Keratinocyte (primary cell): Measurements from ENCODE around the gene C1QTNF9B. TPM values are rescaled to one million over a fixed set of nuclear protein-coding genes. Genes with fewer than 3 reads are reported as not detected.
"Not testable (repeated sequence)": the region's sequence is repeated elsewhere in the genome, so short reads cannot be mapped to it uniquely, and the experiment has no call there.

Experiments used
- DNase-seq: peaks from one replicate; pipeline ENCODE4 v3.0.0-alpha.2; 2011; ENCODE audit warnings: low read depth, missing footprints, low spot score
- FAIRE-seq: peaks from 2 replicates; lab custom pipeline; 2011; peaks lifted over from hg19 to GRCh38; lab: Jason Lieb, UNC
- H2AFZ ChIP-seq: 2 replicates; pipeline ENCODE4 v1.6.0; 2012; ENCODE audit warnings: low read length, control low read depth, inconsistent platforms; ENCODE audit not compliant: control insufficient read depth
- H3K27ac ChIP-seq: 2 replicates; pipeline ENCODE4 v1.5.1; 2011; ENCODE audit warnings: low read length; ENCODE audit not compliant: control insufficient read depth, insufficient read depth
- H3K27me3 ChIP-seq: 3 replicates; pipeline ENCODE4 v1.6.0; 2011; ENCODE audit warnings: low read length; ENCODE audit not compliant: control insufficient read depth, insufficient read depth; ENCODE audit errors: extremely low read depth
- H3K36me3 ChIP-seq, 2 experiments: 2 replicates in 1 of 2; 3 replicates in 1 of 2; pipeline ENCODE4 v1.5.1; 2011; ENCODE audit warnings: low read length in 2 of 2, mild to moderate bottlenecking in 1 of 2; ENCODE audit not compliant: control insufficient read depth in 2 of 2, insufficient read depth in 2 of 2; ENCODE audit errors: extremely low read depth in 1 of 2
- H3K4me1 ChIP-seq: 3 replicates; pipeline ENCODE4 v1.5.1; 2011; ENCODE audit warnings: low read length; ENCODE audit not compliant: control insufficient read depth, insufficient read depth; ENCODE audit errors: extremely low read depth
- H3K4me2 ChIP-seq: 3 replicates; pipeline ENCODE4 v1.6.0; 2011; ENCODE audit warnings: low read depth, low read length; ENCODE audit not compliant: control insufficient read depth, insufficient read depth; ENCODE audit errors: extremely low read depth
- H3K4me3 ChIP-seq, 3 experiments: fragments of 200-600 bp in 1 of 3; sonication (generic) in 1 of 3; 2 replicates in 2 of 3; 3 replicates in 1 of 3; pipeline ENCODE4 v1.5.1; 2011 to 2016; ENCODE audit warnings: low read length in 3 of 3, mild to moderate bottlenecking in 3 of 3, control low read depth in 2 of 3, inconsistent platforms in 1 of 3, low read depth in 1 of 3, mixed read lengths in 1 of 3, mixed run types in 1 of 3, moderate library complexity in 1 of 3; ENCODE audit not compliant: control insufficient read depth in 2 of 3, insufficient read depth in 2 of 3; ENCODE audit errors: extremely low read depth in 1 of 3
- H3K79me2 ChIP-seq: 2 replicates; pipeline ENCODE4 v1.6.0; 2012; ENCODE audit warnings: low read length; ENCODE audit not compliant: control insufficient read depth, insufficient read depth
- H3K9ac ChIP-seq: 3 replicates; pipeline ENCODE4 v1.6.0; 2011; ENCODE audit warnings: low read length; ENCODE audit not compliant: control insufficient read depth, insufficient read depth; ENCODE audit errors: extremely low read depth
- H3K9me1 ChIP-seq: 3 replicates; pipeline ENCODE4 v1.6.0; 2011; ENCODE audit warnings: low read length; ENCODE audit not compliant: control insufficient read depth, insufficient read depth; ENCODE audit errors: extremely low read depth
- H3K9me3 ChIP-seq: 2 replicates; pipeline ENCODE4 v1.5.1; 2012; ENCODE audit warnings: low read depth, low read length; ENCODE audit not compliant: control insufficient read depth
- H4K20me1 ChIP-seq: 3 replicates; pipeline ENCODE4 v1.6.0; 2011; ENCODE audit warnings: low read length; ENCODE audit not compliant: control insufficient read depth, insufficient read depth; ENCODE audit errors: extremely low read depth
- CTCF ChIP-seq, 3 experiments: IDR thresholded peaks in 1 of 3; conservative IDR thresholded peaks in 1 of 3; optimal IDR thresholded peaks in 1 of 3; 2 replicates in 2 of 3; 3 replicates in 1 of 3; pipeline versions ENCODE3 to v1.5.1; 2011; ENCODE audit warnings: low read length in 3 of 3, mild to moderate bottlenecking in 3 of 3, moderate library complexity in 2 of 3, control low read depth in 1 of 3, inconsistent platforms in 1 of 3; ENCODE audit not compliant: insufficient read depth in 2 of 3; ENCODE audit errors: extremely low read depth in 1 of 3
- EZH2 ChIP-seq: IDR thresholded peaks from one replicate; pipeline ENCODE4 v1.6.1; 2012; ENCODE audit warnings: inconsistent platforms, mild to moderate bottlenecking, low read length, moderate library complexity
- dilution Hi-C: fragments of 300-500 bp; cut with MboI; formaldehyde crosslinking; loops from one replicate; pipeline ENCODE4 v1.7.0; 2020; ENCODE audit warnings: low sequenced_read_pairs; ENCODE audit not compliant: extremely low pct_ligation_motif_present
- polyA plus RNA-seq, 5 experiments: library from polyadenylated mRNA; depleted of rRNA in 3 of 5; stranded (reverse) in 3 of 5; stranded (forward) in 1 of 5; unstranded in 1 of 5; fragments of >200 nt; gene quantifications; 1 replicate in 1 of 5; 2 replicates in 3 of 5; 3 replicates in 1 of 5; pipeline versions ENCODE4 v1.2.1 to v1.2.3, GENCODE V29; 2011 to 2012; ENCODE audit warnings: missing spikeins in 2 of 5, low read depth in 1 of 5, low replicate concordance in 1 of 5

Gene C1QTNF9B
- polyA plus RNA-seq, 1 donor (not counting 4 experiments of a cell fraction or from before 2014, with no cell fraction given), result not detected

- H2AFZ ChIP-seq, result no peak overlapping the region
- no peak overlapping the region for H3K4me2 ChIP-seq
- H3K36me3 ChIP-seq, result no peaks in the 10 kb centered on the region
- dilution Hi-C loops, result no loop called here
- no peak overlapping the region for H3K9ac ChIP-seq
- H3K79me2 ChIP-seq, result no peaks in the 10 kb centered on the region
- H4K20me1 ChIP-seq, result no peaks in the 10 kb centered on the region
- no peak overlapping the region for H3K27ac ChIP-seq
- H3K27me3 ChIP-seq, result no peaks in the 10 kb centered on the region
- no peak for DNase-seq
- H3K9me1 ChIP-seq, result no peaks in the 10 kb centered on the region
- no peak overlapping the region for H3K4me3 ChIP-seq
- TF ChIP-seq EZH2 (no peak), CTCF (optimal IDR thresholded peaks at IDR 0.05 in 1 of 3, IDR thresholded peaks at IDR 0.05 in 1 of 3, conservative IDR thresholded peaks at IDR 0.05 in 1 of 3; ENCODE audit: extremely low read depth in 1 of 3, insufficient read depth in 2 of 3, low read length in 3 of 3) (no peak)
- peak; percentile 26 for FAIRE-seq
- no peaks in the 10 kb centered on the region for H3K9me3 ChIP-seq
- H3K4me1 ChIP-seq, result no peaks in the 10 kb centered on the region
These were observed 43.9 kb upstream of the C1QTNF9B start for GRCh38 chr13:23941211-23941610.

- DNase-seq, H3K27me3 ChIP-seq, H3K36me3 ChIP-seq, H4K20me1 ChIP-seq, H3K9me1 ChIP-seq, H3K79me2 ChIP-seq, dilution Hi-C loops, H3K9ac ChIP-seq, H3K9me3 ChIP-seq, H3K27ac ChIP-seq, H3K4me3 ChIP-seq, H2AFZ ChIP-seq, H3K4me1 ChIP-seq, H3K4me2 ChIP-seq, FAIRE-seq: not testable (repeated sequence)
These were observed 42.4 kb upstream of the C1QTNF9B start for GRCh38 chr13:23939666-23940065.

- Histone ChIP-seq H3K4me2 (no peak overlapping the region), H2AFZ (no peak overlapping the region), H3K4me1 (peaks cover 2% of the 10 kb centered on the region), H3K4me3 (no peak overlapping the region), H4K20me1 (no peaks in the 10 kb centered on the region), H3K9ac (no peak overlapping the region), H3K27me3 (no peaks in the 10 kb centered on the region), H3K36me3 (no peaks in the 10 kb centered on the region), H3K9me1 (no peaks in the 10 kb centered on the region), H3K9me3 (no peaks in the 10 kb centered on the region), H3K79me2 (no peaks in the 10 kb centered on the region), H3K27ac (no peak overlapping the region)
- dilution Hi-C loops, result no loop called here
- FAIRE-seq (no peak), DNase-seq (no peak)
- TF ChIP-seq EZH2, result no peak
- no peak for TF ChIP-seq CTCF (optimal IDR thresholded peaks at IDR 0.05 in 1 of 3, IDR thresholded peaks at IDR 0.05 in 1 of 3, conservative IDR thresholded peaks at IDR 0.05 in 1 of 3; ENCODE audit: extremely low read depth in 1 of 3, insufficient read depth in 2 of 3, low read length in 3 of 3)
These were observed 37.2 kb upstream of the C1QTNF9B start for GRCh38 chr13:23934520-23934919.
